ENCODE measurements around the gene AATK.

AATK gene

GRCh38 chr17:81194941-81195901 is 29.2 kb upstream of the AATK start:
- DNase-seq: no peak

GRCh38 chr17:81194225-81194760 is 28.3 kb upstream of the AATK start:
- no peak for DNase-seq

GRCh38 chr17:81193470-81194224 is 27.6 kb upstream of the AATK start:
- peak; percentile 31 to 48 (median 41) for DNase-seq

GRCh38 chr17:81193051-81193410 is 27.0 kb upstream of the AATK start:
- DNase-seq: no peak

GRCh38 chr17:81192386-81193050 is 26.5 kb upstream of the AATK start:
- DNase-seq: no peak

- DNase-seq: no peak
These were observed 25.6 kb upstream of the AATK start for GRCh38 chr17:81191646-81192045.

- no peak for DNase-seq
These were observed 25.1 kb upstream of the AATK start for GRCh38 chr17:81191116-81191515.

- DNase-seq: no peak
These were observed 24.6 kb upstream of the AATK start for GRCh38 chr17:81190591-81190990.

GRCh38 chr17:81189670-81190530 is 23.9 kb upstream of the AATK start:
- peak; percentile 20 to 31 (median 31) for DNase-seq

- no peak for DNase-seq
These were observed 23.0 kb upstream of the AATK start for GRCh38 chr17:81189016-81189415.

GRCh38 chr17:81188491-81188840 is 22.4 kb upstream of the AATK start:
- DNase-seq: no peak

GRCh38 chr17:81187586-81188490 is 21.8 kb upstream of the AATK start:
- no peak for DNase-seq

- no peak for DNase-seq
These were observed 21.1 kb upstream of the AATK start for GRCh38 chr17:81187120-81187519.

- DNase-seq: no peak
These were observed 20.2 kb upstream of the AATK start for GRCh38 chr17:81186203-81186602.

- DNase-seq: no peak
These were observed 18.5 kb upstream of the AATK start for GRCh38 chr17:81184555-81184954.

GRCh38 chr17:81183807-81184206 is 17.8 kb upstream of the AATK start:
- DNase-seq: no peak

GRCh38 chr17:81183316-81183715 is 17.3 kb upstream of the AATK start:
- no peak for DNase-seq

- DNase-seq: no peak
These were observed 16.6 kb upstream of the AATK start for GRCh38 chr17:81182596-81182995.

- no peak for DNase-seq
These were observed 15.8 kb upstream of the AATK start for GRCh38 chr17:81181811-81182185.

- no peak for DNase-seq
These were observed 15.1 kb upstream of the AATK start for GRCh38 chr17:81180836-81181810.

Measured in suppressor macrophage treated with lipopolysaccharide for 1 hour (primary cell).